ENCODE results near the gene FCHO2. TPM values are rescaled to one million over a fixed set of nuclear protein-coding genes. Genes with fewer than 3 reads are reported as not detected.
"Not testable (repeated sequence)": the region's sequence is repeated elsewhere in the genome, so short reads cannot be mapped to it uniquely, and the experiment has no call there.

The FCHO2 gene
- polyA plus RNA-seq, 6 donors from 2014 or later: 2.2 to 3.7 (median 3.1) TPM; not detected in 1

GRCh38 chr5:72937517-72938061 lies 18.3 kb upstream of the FCHO2 start:
- peak overlapping the region in 1 of 6 donors; percentile 20 for H3K27ac Mint-ChIP-seq
- H3K36me3 Mint-ChIP-seq: no peaks in the 10 kb centered on the region
- DNase-seq (no peak), ATAC-seq (ENCODE audit: low read depth in 2 of 2) (no peak)
- H3K9me3 Mint-ChIP-seq: no peaks in the 10 kb centered on the region
- peaks cover 28 to 52% (median 52%) of the 10 kb centered on the region in 3 donors for H3K27me3 Mint-ChIP-seq
- H3K4me1 Mint-ChIP-seq: no peaks in the 10 kb centered on the region
- no peak overlapping the region for H3K4me3 Mint-ChIP-seq

GRCh38 chr5:72938206-72938605 lies 17.6 kb upstream of the FCHO2 start:
- Mint-ChIP-seq H3K27ac (no peak overlapping the region), H3K4me3 (no peak overlapping the region), H3K36me3 (no peaks in the 10 kb centered on the region), H3K4me1 (no peaks in the 10 kb centered on the region), H3K27me3 (peaks cover 23 to 46% (median 45%) of the 10 kb centered on the region in 3 donors), H3K9me3 (no peaks in the 10 kb centered on the region)
- DNase-seq: no peak
- no peak for ATAC-seq (ENCODE audit: low read depth in 2 of 2)

GRCh38 chr5:72940082-72940481 lies 15.8 kb upstream of the FCHO2 start:
- no peak overlapping the region for H3K4me3 Mint-ChIP-seq
- no peaks in the 10 kb centered on the region for H3K4me1 Mint-ChIP-seq
- ATAC-seq (ENCODE audit: low read depth in 2 of 2): no peak
- H3K9me3 Mint-ChIP-seq: no peaks in the 10 kb centered on the region
- H3K36me3 Mint-ChIP-seq: no peaks in the 10 kb centered on the region
- peaks cover 28 to 39% (median 35%) of the 10 kb centered on the region in 3 donors for H3K27me3 Mint-ChIP-seq
- no peak overlapping the region for H3K27ac Mint-ChIP-seq
- DNase-seq: no peak

GRCh38 chr5:72943307-72943706 lies 12.5 kb upstream of the FCHO2 start:
- Mint-ChIP-seq H3K27me3 (peaks cover 34 to 39% (median 34%) of the 10 kb centered on the region in 3 donors), H3K36me3 (no peaks in the 10 kb centered on the region), H3K4me1 (no peaks in the 10 kb centered on the region), H3K27ac (no peak overlapping the region), H3K4me3 (no peak overlapping the region), H3K9me3 (no peaks in the 10 kb centered on the region)
- ATAC-seq (ENCODE audit: low read depth in 2 of 2) (no peak), DNase-seq (no peak)

- peaks cover 24 to 34% (median 31%) of the 10 kb centered on the region in 3 donors for H3K27me3 Mint-ChIP-seq
- H3K4me3 Mint-ChIP-seq: no peak overlapping the region
- H3K9me3 Mint-ChIP-seq: no peaks in the 10 kb centered on the region
- no peaks in the 10 kb centered on the region for H3K4me1 Mint-ChIP-seq
- DNase-seq (no peak), ATAC-seq (ENCODE audit: low read depth in 2 of 2) (no peak)
- no peaks in the 10 kb centered on the region for H3K36me3 Mint-ChIP-seq
- H3K27ac Mint-ChIP-seq: no peak overlapping the region
Measured at GRCh38 chr5:72947498-72947897, 8.3 kb upstream of the FCHO2 start.

- Mint-ChIP-seq H3K4me3 (no peak overlapping the region), H3K9me3 (no peaks in the 10 kb centered on the region), H3K36me3 (no peaks in the 10 kb centered on the region), H3K27me3 (peaks cover 30 to 43% (median 32%) of the 10 kb centered on the region in 3 donors), H3K27ac (no peak overlapping the region), H3K4me1 (no peaks in the 10 kb centered on the region)
- ATAC-seq (ENCODE audit: low read depth in 2 of 2) (no peak), DNase-seq (no peak)
Measured at GRCh38 chr5:72949481-72949880, 6.4 kb upstream of the FCHO2 start.

- H3K4me3 Mint-ChIP-seq: peak overlapping the region in 2 of 8 donors; percentile 30 to 35
- H3K27me3 Mint-ChIP-seq: peaks cover 30 to 40% (median 35%) of the 10 kb centered on the region in 3 donors
- peaks cover 12 to 17% (median 13%) of the 10 kb centered on the region in 3 donors for H3K4me1 Mint-ChIP-seq
- H3K36me3 Mint-ChIP-seq: no peaks in the 10 kb centered on the region
- H3K9me3 Mint-ChIP-seq: no peaks in the 10 kb centered on the region
- no peak for DNase-seq
- H3K27ac Mint-ChIP-seq: no peak overlapping the region
- no peak for ATAC-seq (ENCODE audit: low read depth in 2 of 2)
Measured at GRCh38 chr5:72951671-72952468, 4.0 kb upstream of the FCHO2 start.

GRCh38 chr5:72954389-72954788 lies 1.5 kb upstream of the FCHO2 start:
- peaks cover 0 to 2% (median 0%) of the 10 kb centered on the region in 7 donors for H3K9me3 Mint-ChIP-seq
- H3K4me3 Mint-ChIP-seq: peak overlapping the region in 6 of 8 donors; percentile 90 to 98 (median 96)
- ATAC-seq (ENCODE audit: low read depth in 2 of 2) (no peak), DNase-seq (no peak)
- peak overlapping the region in 1 of 6 donors; percentile 67 for H3K27ac Mint-ChIP-seq
- H3K27me3 Mint-ChIP-seq: peaks cover 16 to 27% (median 24%) of the 10 kb centered on the region in 3 donors
- H3K36me3 Mint-ChIP-seq: no peaks in the 10 kb centered on the region
- H3K4me1 Mint-ChIP-seq: peaks cover 20 to 21% (median 20%) of the 10 kb centered on the region in 3 donors

- ATAC-seq (ENCODE audit: low read depth in 2 of 2): peak; percentile 17 to 22
- Mint-ChIP-seq H3K9me3 (peaks cover 0 to 2% (median 0%) of the 10 kb centered on the region in 7 donors), H3K4me3 (peak overlapping the region; percentile 90 to 98 (median 97)), H3K4me1 (peaks cover 20 to 21% (median 20%) of the 10 kb centered on the region in 3 donors), H3K27me3 (peaks cover 9 to 31% (median 24%) of the 10 kb centered on the region in 3 donors), H3K36me3 (no peaks in the 10 kb centered on the region), H3K27ac (peak overlapping the region in 4 of 6 donors; percentile 93 to 97 (median 96))
- no peak for DNase-seq
Measured at GRCh38 chr5:72955143-72955767, 586 bp upstream of the FCHO2 start.

- Mint-ChIP-seq H3K4me3 (peak overlapping the region; percentile 88 to 98 (median 96)), H3K4me1 (peaks cover 20 to 21% (median 20%) of the 10 kb centered on the region in 3 donors), H3K27me3 (peaks cover 9 to 31% (median 18%) of the 10 kb centered on the region in 3 donors), H3K36me3 (no peaks in the 10 kb centered on the region), H3K27ac (peak overlapping the region in 5 of 6 donors; percentile 32 to 93 (median 82)), H3K9me3 (peaks cover 0 to 2% (median 0%) of the 10 kb centered on the region in 7 donors)
- DNase-seq (no peak), ATAC-seq (ENCODE audit: low read depth in 2 of 2) (peak; percentile 45 to 47)
Measured at GRCh38 chr5:72956324-72957140, 691 bp downstream of the FCHO2 start.

GRCh38 chr5:72957337-72957736 lies 1.5 kb downstream of the FCHO2 start:
- Mint-ChIP-seq H3K4me1 (peaks cover 20 to 21% (median 20%) of the 10 kb centered on the region in 3 donors), H3K27ac (peak overlapping the region in 1 of 6 donors; percentile 93), H3K27me3 (peaks cover 9 to 26% (median 21%) of the 10 kb centered on the region in 3 donors), H3K4me3 (peak overlapping the region in 5 of 8 donors; percentile 88 to 98 (median 96)), H3K36me3 (no peaks in the 10 kb centered on the region), H3K9me3 (peaks cover 0 to 2% (median 0%) of the 10 kb centered on the region in 7 donors)
- ATAC-seq (ENCODE audit: low read depth in 2 of 2): no peak
- DNase-seq: no peak

- Mint-ChIP-seq H3K27ac (no peak overlapping the region), H3K27me3 (peaks cover 2 to 20% (median 15%) of the 10 kb centered on the region in 3 donors), H3K4me3 (no peak overlapping the region), H3K9me3 (peaks cover 0 to 2% (median 0%) of the 10 kb centered on the region in 7 donors), H3K36me3 (peaks cover 0 to 4% of the 10 kb centered on the region in 2 donors), H3K4me1 (peaks cover 20 to 21% (median 20%) of the 10 kb centered on the region in 3 donors)
- DNase-seq: no peak
- no peak for ATAC-seq (ENCODE audit: low read depth in 2 of 2)
Measured at GRCh38 chr5:72959257-72959656, 3.4 kb downstream of the FCHO2 start.

GRCh38 chr5:72974481-72974880 lies 18.6 kb downstream of the FCHO2 start:
- ATAC-seq (ENCODE audit: low read depth in 2 of 2); H3K9me3 Mint-ChIP-seq; H3K27ac Mint-ChIP-seq; H3K4me3 Mint-ChIP-seq; DNase-seq; H3K27me3 Mint-ChIP-seq; H3K36me3 Mint-ChIP-seq: not testable (repeated sequence)
- H3K4me1 Mint-ChIP-seq: peaks cover 0 to 19% (median 2%) of the 10 kb centered on the region in 3 donors
